ENCODE measurements around the gene SULT4A1.

GRCh38 chr22:43869799-43870198 is 7.5 kb upstream of the SULT4A1 start:
- TF ChIP-seq, protein P1, sequence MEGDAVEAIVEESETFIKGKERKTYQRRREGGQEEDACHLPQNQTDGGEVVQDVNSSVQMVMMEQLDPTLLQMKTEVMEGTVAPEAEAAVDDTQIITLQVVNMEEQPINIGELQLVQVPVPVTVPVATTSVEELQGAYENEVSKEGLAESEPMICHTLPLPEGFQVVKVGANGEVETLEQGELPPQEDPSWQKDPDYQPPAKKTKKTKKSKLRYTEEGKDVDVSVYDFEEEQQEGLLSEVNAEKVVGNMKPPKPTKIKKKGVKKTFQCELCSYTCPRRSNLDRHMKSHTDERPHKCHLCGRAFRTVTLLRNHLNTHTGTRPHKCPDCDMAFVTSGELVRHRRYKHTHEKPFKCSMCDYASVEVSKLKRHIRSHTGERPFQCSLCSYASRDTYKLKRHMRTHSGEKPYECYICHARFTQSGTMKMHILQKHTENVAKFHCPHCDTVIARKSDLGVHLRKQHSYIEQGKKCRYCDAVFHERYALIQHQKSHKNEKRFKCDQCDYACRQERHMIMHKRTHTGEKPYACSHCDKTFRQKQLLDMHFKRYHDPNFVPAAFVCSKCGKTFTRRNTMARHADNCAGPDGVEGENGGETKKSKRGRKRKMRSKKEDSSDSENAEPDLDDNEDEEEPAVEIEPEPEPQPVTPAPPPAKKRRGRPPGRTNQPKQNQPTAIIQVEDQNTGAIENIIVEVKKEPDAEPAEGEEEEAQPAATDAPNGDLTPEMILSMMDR (IDR thresholded peaks at IDR 0.05) = no peak
- TF ChIP-seq POLR2A (IDR thresholded peaks at IDR 0.05) = no peak
